Heart right ventricle (tissue), 16 donors: Measurements from ENCODE around the gene RASGEF1C. TPM values are rescaled to one million over a fixed set of nuclear protein-coding genes. Genes with fewer than 3 reads are reported as not detected.
"Not testable (repeated sequence)": the region's sequence is repeated elsewhere in the genome, so short reads cannot be mapped to it uniquely, and the experiment has no call there.

ENCODE experiments used
- ATAC-seq, 8 donors: fragments of 200-7000 bp; cut with Tn5 transposase; one replicate each; pipeline ENCODE4 v1.9.1; 2020; ENCODE audit warnings: mild to moderate bottlenecking in 8 of 8, moderate library complexity in 8 of 8, moderate number of reproducible peaks in 1 of 8
- DNase-seq, 2 donors: peaks; one replicate each; pipeline ENCODE4 v3.0.0-alpha.2; 2020
- H3K27ac ChIP-seq, 10 donors: fragments of 200-600 bp; sonication (generic) in 2 of 10; one replicate each; pipeline versions ENCODE4 v1.5.0 to v1.8.0; 2020 to 2022; ENCODE audit warnings: mild to moderate bottlenecking in 3 of 10
- H3K27me3 ChIP-seq, 7 donors: fragments of 200-600 bp; one replicate each; pipeline ENCODE4 v1.8.0; 2021 to 2022; ENCODE audit warnings: mild to moderate bottlenecking in 2 of 7
- H3K36me3 ChIP-seq, 9 donors: fragments of 200-600 bp; sonication (generic) in 1 of 9; one replicate each; pipeline versions ENCODE4 v1.5.0 to v1.8.0; 2020 to 2022; ENCODE audit warnings: mild to moderate bottlenecking in 2 of 9
- H3K4me1 ChIP-seq, 9 donors: fragments of 200-600 bp; sonication (generic) in 1 of 9; one replicate each; pipeline versions ENCODE4 v1.5.0 to v1.8.0; 2020 to 2022; ENCODE audit warnings: mild to moderate bottlenecking in 4 of 9
- H3K4me3 ChIP-seq, 10 donors: fragments of 200-600 bp; sonication (generic) in 2 of 10; one replicate each; pipeline versions ENCODE4 v1.5.0 to v1.8.0; 2020 to 2022; ENCODE audit warnings: mild to moderate bottlenecking in 7 of 10, moderate library complexity in 2 of 10
- H3K9me3 ChIP-seq, 11 donors: fragments of 200-600 bp in 10 of 11; sonication (generic) in 2 of 11; one replicate each; pipeline versions ENCODE4 v1.5.0 to v1.8.0; 2013 to 2022; ENCODE audit warnings: mild to moderate bottlenecking in 2 of 11, control low read depth in 1 of 11, moderate library complexity in 1 of 11
- CTCF ChIP-seq, 9 donors: fragments of 200-600 bp; sonication (generic) in 2 of 9; IDR thresholded peaks; one replicate each; pipeline versions ENCODE4 v1.5.0 to v1.8.0; 2021 to 2022; ENCODE audit warnings: antibody characterized with exemption in 9 of 9, mild to moderate bottlenecking in 5 of 9, moderate library complexity in 1 of 9
- WGBS, 2 donors: extraction: QIAGEN DNeasy Blood & Tissue Kit; methylation state at CpG; one replicate each; pipeline ENCODE4 v1.1.7; 2013; ENCODE audit warnings: inconsistent platforms in 1 of 2; 5-methylcytosine and 5-hydroxymethylcytosine counted together
- intact Hi-C, 10 donors: fragments of 100-400 bp; cut with DNase I; formaldehyde crosslinking; loops; one replicate each; pipeline versions ENCODE4 v1.11.1 to v1.14.2; 2022
- polyA plus RNA-seq, 2 donors: library from polyadenylated mRNA; stranded (reverse); fragments of 200-250 nt; gene quantifications; one replicate each; pipeline ENCODE4 v1.2.3, GENCODE V29; 2013
- total RNA-seq, 10 donors: library from RNA; stranded (reverse); fragmentation: NEBNext Ultra II Directional in 3 of 10; extraction: Animal tissue kit (Norgen Biotek cat#: 25700) in 3 of 10; gene quantifications; one replicate each; pipeline versions ENCODE4 v1.2.1 to v1.2.4, GENCODE V29; 2021 to 2023
- donor health status: Arrhythmogenic right ventricular cardiomyopathy.
- donor health status: ischemic (EF 13 %, LVEDD 7.1; RV severe dilation, severe dysfunction).
- donor health status: healthy with polysubstance abuse.
- donor health status: DM: no; HTN: yes; CAD: no.
- donor health status: DM: no; HTN: no; CAD: no.
- donor health status: ischemic (EF 25% LVEDD 6.9; RV normal size, moderate dysfunction).
- donor health status: ischemic (EF 25% LVEDD 5.7; RV mildly dilated, moderate dysfunction).
- donor health status: healthy.
- donor health status: DM: yes; HTN: yes; CAD: no.
- donor health status: Ischemic cardiomyopathy.
- donor health status: ischemic (EF 35%, LVEDD 5.7; RV mildly dilated, moderate dysfunction).
- donor health status: nonischemic (EF 11% LVEDD 7.7; RV severe dilation, severe dysfunction).
- donor health status: DM: yes; HTN: yes; CAD: no.
- donor health status: PGD.
- donor health status: ischemic (EF 29% LVEDD 5.4; RV normal size, mild dysfunction).
- donor health status: nonischemic (EF 23%, LVEDD 6.1; RV moderate dilation, normal function).

RASGEF1C gene
- total and polyA plus RNA-seq, 12 donors, result 0.17 to 0.59 (median 0.26) TPM; not detected in 6

GRCh38 chr5:180090769-180091546 lies 118.1 kb downstream of the RASGEF1C start:
- peak in 4 of 9 donors; percentile 5 to 39 (median 10) for TF ChIP-seq CTCF (IDR thresholded peaks at IDR 0.05)
- intact Hi-C loops, result loop anchor here in 7 of 10 donors (1.0 to 5.0 kb wide), 3 partner anchors 102 to 105 kb away; no protein-coding TSS in a partner anchor
- H3K27ac ChIP-seq, result peak overlapping the region in 3 of 10 donors; percentile 68 to 80 (median 74)
- peaks cover 0 to 4% (median 0%) of the 10 kb centered on the region in 7 donors for H3K27me3 ChIP-seq
- no peaks in the 10 kb centered on the region for H3K9me3 ChIP-seq
- H3K36me3 ChIP-seq, result no peaks in the 10 kb centered on the region
- H3K4me1 ChIP-seq, result peaks cover 0 to 26% (median 6%) of the 10 kb centered on the region in 9 donors
- H3K4me3 ChIP-seq, result peak overlapping the region in 9 of 10 donors; percentile 47 to 65 (median 57)
- DNase-seq, result no peak
- ATAC-seq, result peak in 1 of 8 donors; percentile 21
- WGBS, 2 donors, result 23 to 34% methylated on average over 17 of the region's 17 CpGs

GRCh38 chr5:180090098-180090768 lies 118.8 kb downstream of the RASGEF1C start:
- WGBS, 2 donors, result 2% methylated on average over 58 of the region's 58 CpGs
- H3K4me1 ChIP-seq, result peaks cover 0 to 30% (median 6%) of the 10 kb centered on the region in 9 donors
- no peaks in the 10 kb centered on the region for H3K9me3 ChIP-seq
- peaks cover 0 to 4% (median 0%) of the 10 kb centered on the region in 7 donors for H3K27me3 ChIP-seq
- H3K36me3 ChIP-seq, result no peaks in the 10 kb centered on the region
- H3K4me3 ChIP-seq, result peak overlapping the region in 9 of 10 donors; percentile 47 to 65 (median 57)
- H3K27ac ChIP-seq, result peak overlapping the region in 7 of 10 donors; percentile 52 to 80 (median 72)
- peak; percentile 86 to 96 (median 93) for TF ChIP-seq CTCF (IDR thresholded peaks at IDR 0.05)
- intact Hi-C loops, result loop anchor here in 7 of 10 donors (1.0 to 5.0 kb wide), 3 partner anchors 101 to 104 kb away; no protein-coding TSS in a partner anchor
- peak; percentile 68 to 81 for DNase-seq
- peak; percentile 83 to 93 (median 91) for ATAC-seq

- Histone ChIP-seq H3K4me1 (peaks cover 0 to 36% (median 6%) of the 10 kb centered on the region in 9 donors), H3K4me3 (peak overlapping the region in 8 of 10 donors; percentile 47 to 65 (median 58)), H3K27ac (peak overlapping the region in 2 of 10 donors; percentile 70 to 75)
- not testable (repeated sequence) for H3K36me3 ChIP-seq, H3K27me3 ChIP-seq, H3K9me3 ChIP-seq, ATAC-seq, DNase-seq
- intact Hi-C loops, result loop anchor here in 8 of 10 donors (1.0 to 10.0 kb wide), 4 partner anchors 101 to 105 kb away; no protein-coding TSS in a partner anchor
- 69 to 72% methylated on average over 18 of the region's 18 CpGs for WGBS, 2 donors
Observed at GRCh38 chr5:180089628-180090027, 119.4 kb downstream of the RASGEF1C start.

- no peak for TF ChIP-seq CTCF (IDR thresholded peaks at IDR 0.05)
- Histone ChIP-seq H3K27ac (no peak overlapping the region), H3K27me3 (peaks cover 0 to 11% (median 0%) of the 10 kb centered on the region in 7 donors), H3K36me3 (no peaks in the 10 kb centered on the region), H3K9me3 (no peaks in the 10 kb centered on the region), H3K4me3 (no peak overlapping the region), H3K4me1 (peaks cover 0 to 32% (median 6%) of the 10 kb centered on the region in 9 donors)
- DNase-seq (no peak), ATAC-seq (no peak)
- 97 to 100% methylated on average over 8 of the region's 8 CpGs for WGBS, 2 donors
- intact Hi-C loops, result loop anchor here in 1 of 10 donors (10.0 kb wide), 1 partner anchor 104 kb away; no protein-coding TSS in a partner anchor
Observed at GRCh38 chr5:180088561-180088960, 120.5 kb downstream of the RASGEF1C start.
